ENCODE data around the gene GUCY2D.

- TF ChIP-seq CTCF (conservative IDR thresholded peaks at IDR 0.05; ENCODE audit: low read length) = no peak
- no peak for TF ChIP-seq EZH2phosphoT487 (IDR thresholded peaks at IDR 0.05; ENCODE audit: borderline replicate concordance)
These were observed 66.5 kb downstream of the GUCY2D start for GRCh38 chr17:8068736-8069586.

Measured in Loucy (cell line).